Spleen (tissue), 11 donors: Measurements from ENCODE around the gene CHAF1B. TPM values are rescaled to one million over a fixed set of nuclear protein-coding genes. Genes with fewer than 3 reads are reported as not detected.

ENCODE experiments used
- DNase-seq: peaks from one replicate; pipeline ENCODE4 v3.0.0-alpha.2; 2020
- H3K27ac ChIP-seq, 8 donors: fragments of 200-600 bp; sonication (generic) in 7 of 8; 1 replicate in 4 of 8; 2 replicates in 4 of 8; pipeline versions ENCODE4 v1.5.0 to v1.8.0; 2016 to 2021; ENCODE audit warnings: inconsistent platforms in 4 of 8, mild to moderate bottlenecking in 4 of 8, moderate library complexity in 1 of 8
- H3K27me3 ChIP-seq, 7 donors: fragments of 200-600 bp; sonication (generic) in 6 of 7; replicated peaks in 1 of 7; 1 replicate in 4 of 7; 2 replicates in 3 of 7; pipeline versions ENCODE4 v1.5.0 to v1.8.0; 2016 to 2021; ENCODE audit warnings: inconsistent platforms in 3 of 7, mild to moderate bottlenecking in 1 of 7
- H3K36me3 ChIP-seq, 6 donors: fragments of 200-600 bp; sonication (generic) in 5 of 6; 1 replicate in 4 of 6; 2 replicates in 2 of 6; pipeline versions ENCODE4 v1.5.0 to v1.8.0; 2016 to 2021; ENCODE audit warnings: inconsistent platforms in 2 of 6
- H3K4me1 ChIP-seq, 6 donors: fragments of 200-600 bp; sonication (generic) in 5 of 6; 1 replicate in 3 of 6; 2 replicates in 3 of 6; pipeline versions ENCODE4 v1.5.0 to v1.8.0; 2016 to 2021; ENCODE audit warnings: inconsistent platforms in 3 of 6
- H3K4me3 ChIP-seq, 8 donors: fragments of 200-600 bp; sonication (generic) in 7 of 8; 1 replicate in 4 of 8; 2 replicates in 4 of 8; pipeline versions ENCODE4 v1.5.0 to v1.8.0; 2016 to 2021; ENCODE audit warnings: inconsistent platforms in 4 of 8, mild to moderate bottlenecking in 4 of 8, moderate library complexity in 2 of 8
- H3K9me3 ChIP-seq, 8 donors: fragments of 200-600 bp; sonication (generic) in 7 of 8; 1 replicate in 4 of 8; 2 replicates in 4 of 8; pipeline versions ENCODE4 v1.5.0 to v1.8.0; 2016 to 2021; ENCODE audit warnings: inconsistent platforms in 4 of 8
- POLR2A ChIP-seq, 3 donors: fragments of 450-650 bp; IDR thresholded peaks; one replicate each; pipeline ENCODE4 v1.5.1; 2017; ENCODE audit warnings: antibody characterized with exemption in 3 of 3, mild to moderate bottlenecking in 1 of 3
- POLR2AphosphoS5 ChIP-seq, 3 donors: sonication (generic); formaldehyde crosslinking; IDR thresholded peaks; one replicate each; pipeline ENCODE4 v1.5.1; 2017; ENCODE audit warnings: antibody characterized with exemption in 3 of 3
- WGBS, 5 donors: extraction: QIAGEN DNeasy Blood & Tissue Kit in 3 of 5; methylation state at CpG; one replicate each; pipeline versions ENCODE4 v1.1.5 to v1.1.7; 2013 to 2018; 5-methylcytosine and 5-hydroxymethylcytosine counted together
- intact Hi-C: fragments of 100-400 bp; cut with DNase I; formaldehyde crosslinking; loops from one replicate; pipeline ENCODE4 v1.15.0; 2023; ENCODE audit warnings: low total_unique reads
- polyA plus RNA-seq, 3 donors: library from polyadenylated mRNA; stranded (reverse); fragments of 200-250 nt; gene quantifications; one replicate each; pipeline ENCODE4 v1.2.1, GENCODE V29; 2013
- total RNA-seq, 7 donors: library from RNA; depleted of rRNA in 3 of 7; stranded (reverse); fragments of >200 nt in 3 of 7; fragmentation: NEBNext Ultra II Directional in 4 of 7; extraction: Animal tissue kit (Norgen Biotek cat#: 25700) in 4 of 7; gene quantifications; one replicate each; pipeline versions ENCODE4 v1.1.0 to v1.2.1, GENCODE V29; 2016 to 2021
- TF ChIP-seq, protein P1 (sequence below), 11 experiments: fragments of 200-600 bp in 7 of 11; fragments of 450-650 bp in 4 of 11; sonication (generic) in 4 of 11; IDR thresholded peaks in 8 of 11; conservative IDR thresholded peaks in 3 of 11; 1 replicate in 7 of 11; 2 replicates in 4 of 11; pipeline versions ENCODE4 v1.4.0 to v1.8.0; 2016 to 2021; ENCODE audit warnings: antibody characterized with exemption in 11 of 11, inconsistent platforms in 4 of 11, mild to moderate bottlenecking in 1 of 11
- donor health status: healthy with polysubstance abuse.
- donor health status: DM: no; HTN: no; CAD: no; lungs with moderate emphysema.
- donor health status: DM: no; HTN: no; CAD: no.
- donor health status: Bipolar disorder and iron deficiency.
- donor health status: healthy.
- donor health status: DM: no; HTN: no; CAD: no.
- donor health status: DM: yes; HTN: yes; CAD: no.

Gene CHAF1B
- total and polyA plus RNA-seq, 10 donors: 0.51 to 3.7 (median 1.4) TPM

DNA sequence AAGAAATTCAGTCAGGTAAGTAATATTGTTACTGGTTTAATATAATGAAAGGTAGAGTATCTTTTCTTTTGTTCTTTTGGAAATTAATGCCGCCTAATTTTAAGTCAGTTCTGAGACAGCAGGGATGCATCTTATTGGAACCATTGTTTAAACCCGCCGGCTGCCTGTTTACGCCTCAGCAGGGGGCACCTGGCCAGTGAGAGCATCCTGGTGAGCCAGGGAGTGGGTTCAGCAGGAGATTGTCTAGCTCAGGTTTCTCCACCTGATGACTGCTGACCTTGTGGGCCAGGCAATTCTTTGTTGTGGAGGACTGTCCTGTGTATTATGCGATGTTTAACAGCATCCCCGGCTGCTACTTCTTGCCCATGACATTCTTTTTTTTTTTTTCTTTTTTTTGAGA, 30.2 kb downstream of the CHAF1B start:
- DNase-seq: no peak

DNA sequence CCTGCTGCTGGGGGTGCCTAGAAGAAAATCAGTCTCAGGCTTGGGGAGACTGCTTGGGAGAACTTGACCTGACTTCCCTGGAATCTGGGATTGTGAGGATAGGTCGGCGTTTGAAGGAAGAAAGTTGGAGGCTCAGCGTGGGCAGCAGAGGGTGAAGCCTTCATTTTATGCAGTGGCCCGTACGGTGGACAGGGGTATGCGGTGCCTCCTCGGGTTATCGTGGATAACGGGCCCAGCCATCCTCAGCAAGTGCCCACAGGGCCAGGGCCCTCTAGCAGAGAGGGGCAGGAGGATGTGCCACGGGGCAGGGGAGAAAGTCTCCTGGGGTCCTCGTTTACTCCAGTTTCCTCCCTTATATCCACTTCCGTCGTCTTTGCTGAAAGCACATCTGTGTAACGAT, 34.0 kb downstream of the CHAF1B start:
- H3K27ac ChIP-seq: no peak overlapping the region
- no peak overlapping the region for H3K4me3 ChIP-seq
- intact Hi-C loops: no loop called here
- H3K4me1 ChIP-seq: peaks cover 0 to 9% (median 3%) of the 10 kb centered on the region in 6 donors
- H3K27me3 ChIP-seq: no peaks in the 10 kb centered on the region
- peaks cover 0 to 39% (median 6%) of the 10 kb centered on the region in 6 donors for H3K36me3 ChIP-seq
- no peaks in the 10 kb centered on the region for H3K9me3 ChIP-seq
- TF ChIP-seq POLR2AphosphoS5 (IDR thresholded peaks at IDR 0.05) (no peak), POLR2A (IDR thresholded peaks at IDR 0.05) (no peak)
- TF ChIP-seq, protein P1, sequence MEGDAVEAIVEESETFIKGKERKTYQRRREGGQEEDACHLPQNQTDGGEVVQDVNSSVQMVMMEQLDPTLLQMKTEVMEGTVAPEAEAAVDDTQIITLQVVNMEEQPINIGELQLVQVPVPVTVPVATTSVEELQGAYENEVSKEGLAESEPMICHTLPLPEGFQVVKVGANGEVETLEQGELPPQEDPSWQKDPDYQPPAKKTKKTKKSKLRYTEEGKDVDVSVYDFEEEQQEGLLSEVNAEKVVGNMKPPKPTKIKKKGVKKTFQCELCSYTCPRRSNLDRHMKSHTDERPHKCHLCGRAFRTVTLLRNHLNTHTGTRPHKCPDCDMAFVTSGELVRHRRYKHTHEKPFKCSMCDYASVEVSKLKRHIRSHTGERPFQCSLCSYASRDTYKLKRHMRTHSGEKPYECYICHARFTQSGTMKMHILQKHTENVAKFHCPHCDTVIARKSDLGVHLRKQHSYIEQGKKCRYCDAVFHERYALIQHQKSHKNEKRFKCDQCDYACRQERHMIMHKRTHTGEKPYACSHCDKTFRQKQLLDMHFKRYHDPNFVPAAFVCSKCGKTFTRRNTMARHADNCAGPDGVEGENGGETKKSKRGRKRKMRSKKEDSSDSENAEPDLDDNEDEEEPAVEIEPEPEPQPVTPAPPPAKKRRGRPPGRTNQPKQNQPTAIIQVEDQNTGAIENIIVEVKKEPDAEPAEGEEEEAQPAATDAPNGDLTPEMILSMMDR (IDR thresholded peaks at IDR 0.05 in 8 of 11, conservative IDR thresholded peaks at IDR 0.05 in 3 of 11): no peak
- no peak for DNase-seq
- 86 to 95% (median 91%) methylated on average over 14 of the region's 14 CpGs for WGBS, 5 donors

More for the DNA sequence above, 30.2 kb downstream of the CHAF1B start:
- WGBS, 5 donors: 95 to 99% (median 97%) methylated on average over 6 of the region's 6 CpGs
- H3K27ac ChIP-seq: no peak overlapping the region
- no peaks in the 10 kb centered on the region for H3K9me3 ChIP-seq
- peaks cover 0 to 74% (median 16%) of the 10 kb centered on the region in 6 donors for H3K36me3 ChIP-seq
- intact Hi-C loops: no loop called here
- no peak overlapping the region for H3K4me3 ChIP-seq
- no peaks in the 10 kb centered on the region for H3K27me3 ChIP-seq
- TF ChIP-seq, protein P1 (IDR thresholded peaks at IDR 0.05 in 8 of 11, conservative IDR thresholded peaks at IDR 0.05 in 3 of 11): no peak
- TF ChIP-seq POLR2A (IDR thresholded peaks at IDR 0.05) (no peak), POLR2AphosphoS5 (IDR thresholded peaks at IDR 0.05) (no peak)
- peaks cover 0 to 8% (median 3%) of the 10 kb centered on the region in 6 donors for H3K4me1 ChIP-seq

DNA sequence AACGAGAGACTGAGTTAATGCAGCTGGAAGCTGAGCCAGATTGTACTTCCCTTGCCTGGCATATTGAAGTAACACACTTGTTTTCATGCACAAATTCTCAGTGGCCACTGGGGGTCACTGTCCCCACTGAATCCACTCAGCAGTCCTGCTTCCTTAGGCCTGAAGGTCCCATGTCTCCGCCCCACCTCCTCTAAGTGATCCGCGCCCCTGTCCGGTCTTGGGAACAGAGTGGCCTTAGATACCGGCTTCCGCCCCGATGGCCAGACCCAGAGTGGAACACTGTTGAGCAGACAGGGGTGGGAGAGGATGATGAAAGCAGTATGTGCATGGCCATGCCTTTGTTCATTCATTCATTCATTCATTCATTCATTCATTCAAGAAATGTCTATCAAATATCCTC, 34.8 kb downstream of the CHAF1B start:
- Histone ChIP-seq H3K4me3 (no peak overlapping the region), H3K27ac (no peak overlapping the region), H3K36me3 (peaks cover 0 to 33% (median 6%) of the 10 kb centered on the region in 6 donors), H3K27me3 (no peaks in the 10 kb centered on the region), H3K4me1 (peaks cover 0 to 9% (median 3%) of the 10 kb centered on the region in 6 donors), H3K9me3 (no peaks in the 10 kb centered on the region)
- intact Hi-C loops: no loop called here
- TF ChIP-seq POLR2A (IDR thresholded peaks at IDR 0.05): no peak
- peak in 2 of 3 donors; percentile 56 to 70 for TF ChIP-seq POLR2AphosphoS5 (IDR thresholded peaks at IDR 0.05)
- TF ChIP-seq, protein P1 (IDR thresholded peaks at IDR 0.05 in 8 of 11, conservative IDR thresholded peaks at IDR 0.05 in 3 of 11): peak in 10 of 11 experiments; percentile 28 to 81 (median 66)
- peak; percentile 84 for DNase-seq
- WGBS, 5 donors: 16 to 37% (median 19%) methylated on average over 8 of the region's 8 CpGs

DNA sequence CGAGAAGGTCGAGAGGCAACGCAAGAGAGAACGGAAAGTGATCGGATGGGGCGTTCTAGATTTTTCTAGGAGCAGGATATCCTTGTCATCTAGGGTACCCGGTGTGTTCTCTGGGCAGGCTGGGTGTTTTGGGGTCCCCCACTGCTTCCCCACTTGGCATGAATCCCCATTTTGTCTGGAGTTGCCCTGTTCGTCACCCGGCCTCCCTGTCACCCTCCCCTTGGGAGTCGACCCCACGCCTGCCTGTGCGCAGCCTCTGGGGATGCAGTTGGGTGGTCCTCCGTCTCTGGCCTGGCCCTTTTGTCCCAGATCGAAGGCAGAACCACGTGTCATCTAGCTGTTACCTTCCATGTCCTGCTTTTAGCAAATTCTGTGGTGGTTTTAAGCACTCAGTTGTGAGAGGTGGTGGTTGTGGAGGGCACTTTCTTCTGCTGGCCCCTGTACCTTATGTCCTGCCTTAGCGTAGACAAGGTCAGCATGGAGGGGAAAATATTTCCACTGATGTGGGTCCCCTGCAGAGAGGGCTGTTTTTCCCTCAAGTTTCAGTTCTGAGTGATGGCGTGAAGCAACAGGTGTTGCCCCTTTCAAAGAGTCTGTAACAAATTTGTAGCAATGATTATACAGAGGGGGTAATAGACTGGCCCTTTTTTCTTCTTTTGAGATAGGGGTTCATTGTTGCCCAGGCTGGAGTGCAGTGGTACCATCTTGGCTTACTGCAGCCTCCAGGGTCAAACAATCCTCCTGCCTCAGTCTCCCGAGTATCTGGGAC, 35.6 kb downstream of the CHAF1B start:
- peaks cover 0 to 27% (median 1%) of the 10 kb centered on the region in 6 donors for H3K36me3 ChIP-seq
- no peak overlapping the region for H3K4me3 ChIP-seq
- intact Hi-C loops: no loop called here
- 93 to 95% (median 95%) methylated on average over 18 of the region's 18 CpGs for WGBS, 5 donors
- TF ChIP-seq, protein P1 (IDR thresholded peaks at IDR 0.05 in 8 of 11, conservative IDR thresholded peaks at IDR 0.05 in 3 of 11): no peak
- no peak for TF ChIP-seq POLR2AphosphoS5 (IDR thresholded peaks at IDR 0.05)
- no peak for TF ChIP-seq POLR2A (IDR thresholded peaks at IDR 0.05)
- no peak overlapping the region for H3K27ac ChIP-seq
- peaks cover 0 to 9% (median 3%) of the 10 kb centered on the region in 6 donors for H3K4me1 ChIP-seq
- H3K27me3 ChIP-seq: no peaks in the 10 kb centered on the region
- DNase-seq: no peak
- H3K9me3 ChIP-seq: no peaks in the 10 kb centered on the region
